Suprapubic skin (tissue), 4 donors: ENCODE measurements around the gene LDHD.

Experiments used
- POLR2A ChIP-seq, 2 donors: fragments of 450-650 bp; IDR thresholded peaks; one replicate each; pipeline ENCODE4 v1.6.1; 2017; ENCODE audit warnings: antibody characterized with exemption in 2 of 2, mild to moderate bottlenecking in 2 of 2, moderate library complexity in 2 of 2
- POLR2AphosphoS5 ChIP-seq, 3 donors: sonication (generic); formaldehyde crosslinking; IDR thresholded peaks; one replicate each; pipeline ENCODE4 v1.6.1; 2017; ENCODE audit warnings: antibody characterized with exemption in 3 of 3
- TF ChIP-seq, protein P1 (sequence below), 2 donors: fragments of 200-600 bp in 1 of 2; fragments of 450-650 bp in 1 of 2; sonication (generic) in 1 of 2; IDR thresholded peaks; one replicate each; pipeline ENCODE4 v1.5.1; 2016 to 2019; ENCODE audit warnings: antibody characterized with exemption in 2 of 2, mild to moderate bottlenecking in 1 of 2, moderate library complexity in 1 of 2

DNA sequence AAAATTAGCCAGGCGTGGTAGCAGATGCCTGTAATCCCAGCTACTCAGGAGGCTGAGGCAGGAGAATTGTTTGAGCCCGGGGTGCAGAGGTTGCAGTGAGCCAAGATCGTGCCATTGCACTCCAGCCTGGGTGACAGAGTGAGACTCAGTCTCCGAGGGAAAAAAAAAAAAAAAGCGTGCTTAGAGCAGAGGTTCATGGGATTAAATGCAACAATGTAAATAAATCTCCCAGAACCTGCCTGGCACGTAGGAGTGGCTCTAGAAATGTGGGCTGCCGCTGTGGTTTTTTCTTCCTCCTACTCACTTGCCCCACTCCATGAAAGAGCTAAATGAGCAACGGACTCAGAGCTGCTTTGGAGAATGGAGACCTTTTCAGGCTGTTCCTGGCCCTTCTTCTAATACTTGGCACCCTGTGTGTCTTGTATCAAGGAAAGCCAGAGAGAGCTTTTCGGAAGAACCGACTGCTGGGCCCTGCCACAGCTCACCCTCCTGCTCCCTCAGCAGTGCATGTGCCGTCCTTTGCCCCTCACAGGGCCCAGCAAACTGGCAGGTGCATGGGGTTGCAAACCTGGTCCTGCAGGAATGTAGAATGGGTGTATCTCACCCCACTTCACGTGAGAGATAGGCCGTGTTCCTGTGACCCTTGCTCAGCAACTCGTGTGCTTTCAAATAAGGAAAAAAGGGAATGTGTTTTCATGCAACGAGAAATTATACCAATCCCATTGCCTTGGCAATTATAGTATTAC, 52.0 kb downstream of the LDHD start:
- TF ChIP-seq, protein P1, sequence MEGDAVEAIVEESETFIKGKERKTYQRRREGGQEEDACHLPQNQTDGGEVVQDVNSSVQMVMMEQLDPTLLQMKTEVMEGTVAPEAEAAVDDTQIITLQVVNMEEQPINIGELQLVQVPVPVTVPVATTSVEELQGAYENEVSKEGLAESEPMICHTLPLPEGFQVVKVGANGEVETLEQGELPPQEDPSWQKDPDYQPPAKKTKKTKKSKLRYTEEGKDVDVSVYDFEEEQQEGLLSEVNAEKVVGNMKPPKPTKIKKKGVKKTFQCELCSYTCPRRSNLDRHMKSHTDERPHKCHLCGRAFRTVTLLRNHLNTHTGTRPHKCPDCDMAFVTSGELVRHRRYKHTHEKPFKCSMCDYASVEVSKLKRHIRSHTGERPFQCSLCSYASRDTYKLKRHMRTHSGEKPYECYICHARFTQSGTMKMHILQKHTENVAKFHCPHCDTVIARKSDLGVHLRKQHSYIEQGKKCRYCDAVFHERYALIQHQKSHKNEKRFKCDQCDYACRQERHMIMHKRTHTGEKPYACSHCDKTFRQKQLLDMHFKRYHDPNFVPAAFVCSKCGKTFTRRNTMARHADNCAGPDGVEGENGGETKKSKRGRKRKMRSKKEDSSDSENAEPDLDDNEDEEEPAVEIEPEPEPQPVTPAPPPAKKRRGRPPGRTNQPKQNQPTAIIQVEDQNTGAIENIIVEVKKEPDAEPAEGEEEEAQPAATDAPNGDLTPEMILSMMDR (IDR thresholded peaks at IDR 0.05): no peak
- no peak for TF ChIP-seq POLR2AphosphoS5 (IDR thresholded peaks at IDR 0.05)
- TF ChIP-seq POLR2A (IDR thresholded peaks at IDR 0.05): no peak
